Skin of body (tissue), 2 donors: ENCODE measurements around the gene NRL. TPM values are rescaled to one million over a fixed set of nuclear protein-coding genes. Genes with fewer than 3 reads are reported as not detected.
"Not testable (repeated sequence)": the region's sequence is repeated elsewhere in the genome, so short reads cannot be mapped to it uniquely, and the experiment has no call there.

Experiments
- DNase-seq: peaks from one replicate; lab custom pipeline; 2025; lab: John Stamatoyannopoulos, UW
- total RNA-seq: library from RNA; depleted of rRNA; stranded (reverse); fragments of >200 nt; gene quantifications from one replicate; pipeline ENCODE4 v1.2.3, GENCODE V29; 2014

NRL gene
- total RNA-seq, 1 donor from 2014 or later, result 0.69 TPM

DNA sequence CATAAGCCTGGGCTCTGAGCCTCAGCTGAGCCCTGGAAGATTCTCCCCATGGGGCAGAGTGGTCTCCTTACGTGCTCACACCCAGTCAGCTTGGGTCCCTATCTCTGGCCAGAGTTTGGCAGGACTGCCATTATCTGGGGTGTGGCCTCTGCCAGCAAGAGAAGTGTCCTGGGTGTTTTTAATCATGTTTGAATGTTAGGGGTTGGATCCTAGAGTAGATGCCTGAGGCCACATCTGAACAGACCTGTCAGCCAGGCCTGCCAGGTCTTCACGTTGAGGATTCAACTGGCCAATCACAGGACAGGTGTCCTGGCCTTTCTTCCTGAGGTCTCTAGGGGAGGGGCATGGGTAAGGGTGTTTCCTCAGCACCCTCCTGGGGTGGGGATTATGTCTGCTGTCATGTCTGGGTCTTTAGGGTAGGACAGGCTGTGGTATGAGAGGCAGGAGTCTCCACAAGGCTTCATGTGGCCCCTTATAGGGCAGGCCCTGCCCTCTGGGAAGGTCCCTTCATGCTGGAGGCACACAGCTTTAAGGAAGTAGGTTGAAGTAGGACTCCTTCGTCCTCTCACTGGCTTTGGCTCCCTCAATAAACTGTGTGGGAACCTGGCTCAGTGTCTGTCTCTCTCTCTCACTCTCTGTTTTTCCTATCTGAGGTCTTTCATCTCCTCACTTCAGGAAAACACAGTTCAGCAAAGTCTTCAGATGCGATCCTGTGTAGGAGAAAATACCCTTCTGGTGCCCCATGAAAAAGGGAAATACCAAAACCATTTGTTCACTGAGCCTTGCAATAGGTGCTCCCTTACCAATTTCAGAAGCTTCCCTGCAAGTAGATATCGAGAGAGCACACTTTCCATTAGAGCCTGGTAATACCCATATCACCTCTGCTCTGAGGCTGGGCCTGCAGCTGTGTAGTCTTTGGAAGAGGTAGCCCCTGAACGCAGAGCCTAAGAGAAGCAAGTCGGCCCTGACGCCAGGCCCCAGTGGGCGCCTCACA is 9.0 kb upstream of the NRL start:
- DNase-seq, result no peak

DNA sequence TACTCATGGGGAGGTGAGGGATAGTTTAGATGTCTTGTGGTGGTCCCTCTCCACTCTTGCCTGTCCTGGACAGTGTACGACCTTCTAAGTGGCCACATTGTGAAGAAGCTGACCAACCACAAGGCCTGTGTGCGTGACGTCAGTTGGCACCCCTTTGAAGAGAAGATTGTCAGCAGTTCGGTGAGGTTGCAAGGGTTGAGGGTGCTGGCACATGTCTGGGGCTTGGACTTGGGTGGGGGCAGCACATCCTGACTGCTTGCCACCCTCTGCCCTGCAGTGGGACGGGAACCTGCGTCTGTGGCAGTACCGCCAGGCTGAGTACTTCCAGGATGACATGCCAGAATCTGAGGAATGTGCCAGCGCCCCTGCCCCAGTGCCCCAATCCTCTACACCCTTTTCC is 8.1 kb upstream of the NRL start:
- DNase-seq, result no peak

GRCh38 chr14:24122416-24122815 is 7.7 kb upstream of the NRL start:
- DNase-seq, result no peak

DNA sequence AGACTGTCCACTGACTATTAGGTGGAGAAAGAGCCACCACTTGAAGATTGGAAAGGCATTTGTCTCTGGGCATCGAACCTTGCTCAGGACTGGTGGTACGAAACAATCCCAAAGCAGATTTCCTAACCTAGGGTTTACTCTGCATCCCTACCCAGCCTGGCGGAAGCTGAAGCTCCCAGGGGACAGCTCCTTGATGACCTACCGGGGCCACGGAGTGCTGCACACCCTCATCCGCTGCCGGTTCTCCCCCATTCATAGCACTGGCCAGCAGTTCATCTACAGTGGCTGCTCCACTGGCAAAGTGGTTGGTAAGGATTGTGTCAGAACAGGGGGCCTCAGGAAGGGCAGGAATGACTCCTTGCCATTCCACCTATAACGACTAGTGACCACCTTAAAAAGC is 6.5 kb upstream of the NRL start:
- no peak for DNase-seq

GRCh38 chr14:24119691-24120090 is 4.9 kb upstream of the NRL start:
- no peak for DNase-seq

DNA sequence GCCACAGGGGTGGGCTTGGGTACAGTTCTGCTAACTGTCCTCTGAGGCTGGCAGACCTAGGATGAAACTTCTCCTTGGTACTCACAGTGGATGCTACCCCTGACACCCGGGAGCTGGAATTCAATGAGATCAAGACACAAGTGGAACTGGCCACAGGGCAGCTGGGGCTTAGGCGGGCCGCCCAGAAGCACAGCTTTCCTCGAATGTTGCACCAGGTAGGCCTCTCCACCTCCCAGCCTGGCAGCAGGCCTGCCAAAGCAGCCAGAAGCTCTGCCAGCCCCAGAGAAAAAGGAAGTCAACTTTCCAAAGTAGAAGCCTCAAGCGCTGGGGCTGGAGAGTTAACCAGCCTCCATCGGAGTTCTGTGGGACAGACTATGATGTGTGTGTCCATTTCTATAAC is 2.4 kb upstream of the NRL start:
- no peak for DNase-seq

- DNase-seq, result no peak
These were observed 1.5 kb upstream of the NRL start for GRCh38 chr14:24116128-24116814.

DNA sequence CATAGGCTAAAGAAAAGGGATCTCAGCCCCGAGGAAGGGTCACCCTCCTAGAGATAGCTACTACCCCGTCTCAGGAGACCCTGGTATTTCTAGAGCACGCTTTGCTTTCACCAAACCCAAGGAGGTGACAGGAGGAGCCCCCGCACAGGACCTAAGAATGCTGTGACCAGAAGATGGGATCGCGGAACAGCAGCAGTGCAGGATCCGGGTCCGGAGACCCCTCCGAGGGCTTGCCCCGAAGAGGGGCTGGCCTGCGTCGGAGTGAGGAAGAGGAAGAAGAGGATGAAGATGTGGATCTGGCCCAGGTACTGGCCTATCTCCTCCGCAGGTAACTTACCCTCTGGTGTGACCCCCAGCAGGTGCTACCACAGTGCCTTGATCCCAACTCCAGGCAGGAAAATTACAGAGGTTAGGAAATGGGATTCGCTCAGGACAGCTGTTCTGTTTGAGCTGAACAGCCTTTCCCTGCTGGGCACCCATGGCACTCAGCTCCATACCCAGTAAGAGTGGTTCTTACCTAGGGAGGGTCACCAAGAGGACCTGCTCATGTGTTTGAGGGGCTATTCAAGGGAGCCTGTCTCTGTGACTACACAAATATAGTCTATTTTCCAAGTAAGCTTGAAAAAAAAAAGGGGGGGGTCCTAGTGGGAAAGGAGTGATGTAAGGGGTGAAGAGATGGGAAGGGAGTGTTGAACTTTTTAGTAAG is 826 bp upstream of the NRL start:
- DNase-seq, result no peak

DNA sequence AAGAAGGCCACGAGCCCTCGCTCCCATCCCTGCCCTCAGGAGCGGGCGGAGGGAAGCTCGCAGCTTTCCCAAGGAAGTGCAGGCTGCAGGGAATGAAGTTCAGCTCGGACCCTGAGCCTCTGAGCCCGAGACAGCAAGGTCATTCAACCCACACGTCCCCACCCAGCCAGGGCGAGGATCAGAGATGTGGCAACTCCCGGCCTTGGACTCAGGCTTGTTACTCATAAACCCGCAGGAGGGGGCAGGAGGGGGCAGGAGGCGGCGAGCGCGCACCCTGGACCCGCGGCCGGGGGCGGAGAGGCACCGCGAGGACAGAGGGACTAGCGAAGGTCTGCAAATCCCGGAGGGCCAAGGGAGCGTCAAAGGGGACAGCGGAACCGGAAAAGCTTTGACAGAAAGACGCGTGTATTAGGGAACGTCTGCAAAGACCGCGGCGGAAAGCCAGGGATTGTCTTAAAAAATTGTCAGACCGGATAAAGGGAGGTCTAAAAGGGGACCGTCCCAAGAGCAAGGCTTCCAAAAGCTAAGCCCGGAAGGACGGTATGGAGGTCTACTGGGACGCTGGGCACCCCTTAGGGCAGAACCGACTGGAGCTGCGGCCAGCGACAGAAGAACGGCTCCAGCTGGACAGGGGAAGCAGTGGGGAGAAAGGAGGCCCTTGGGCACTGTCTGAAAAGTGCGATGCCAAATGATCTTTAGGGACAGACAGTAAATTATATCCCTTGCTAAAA is 783 bp downstream of the NRL start:
- DNase-seq, result peak; percentile 92

- DNase-seq, result no peak
These were observed 1.4 kb downstream of the NRL start for GRCh38 chr14:24113379-24113800.

GRCh38 chr14:24110523-24110922 is 4.2 kb downstream of the NRL start:
- no peak for DNase-seq

DNA sequence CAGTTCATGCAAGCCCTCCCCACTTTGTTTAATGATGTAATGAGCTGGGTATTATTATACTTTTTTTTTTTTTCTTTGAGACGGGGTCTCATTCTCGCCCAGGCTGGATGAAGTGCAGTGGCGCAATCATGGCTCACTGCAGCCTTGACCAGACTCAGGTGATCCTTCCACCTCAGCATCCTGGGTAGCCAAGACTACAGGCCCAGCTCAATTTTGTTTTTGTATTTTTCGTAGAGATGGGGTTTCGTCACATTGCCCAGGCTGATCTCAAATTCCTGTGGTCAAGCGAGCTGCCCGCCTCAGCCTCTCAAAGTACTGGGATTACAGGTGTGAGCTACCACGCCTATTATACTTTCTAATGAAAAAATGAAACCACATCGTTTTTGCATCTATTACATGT is 4.7 kb downstream of the NRL start:
- no peak for DNase-seq

DNA sequence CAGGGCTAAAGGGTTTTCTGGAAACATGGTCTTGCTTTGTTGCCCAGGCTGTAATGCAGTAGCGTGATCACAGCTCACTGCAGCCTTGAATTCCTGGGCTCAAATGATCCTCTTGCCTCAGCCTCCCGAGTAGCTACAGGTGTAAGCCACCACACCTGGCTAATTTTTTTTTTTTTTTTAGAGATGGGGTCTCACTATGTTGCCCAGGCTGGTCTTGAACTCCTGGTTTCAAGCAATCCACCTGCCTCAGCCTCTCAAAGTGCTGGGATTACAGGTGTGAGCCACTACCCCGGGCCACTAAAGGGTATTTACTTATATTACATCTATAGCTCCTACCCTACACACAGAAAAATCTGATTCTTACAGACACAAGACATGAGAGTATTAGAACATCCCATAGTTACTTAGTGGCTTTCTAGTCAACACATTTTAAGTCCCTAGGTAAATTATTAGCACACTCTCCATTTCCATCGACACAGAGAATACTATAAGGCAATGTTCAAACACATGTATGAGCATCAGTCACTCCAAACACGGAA is 6.3 kb downstream of the NRL start:
- no peak for DNase-seq

DNA sequence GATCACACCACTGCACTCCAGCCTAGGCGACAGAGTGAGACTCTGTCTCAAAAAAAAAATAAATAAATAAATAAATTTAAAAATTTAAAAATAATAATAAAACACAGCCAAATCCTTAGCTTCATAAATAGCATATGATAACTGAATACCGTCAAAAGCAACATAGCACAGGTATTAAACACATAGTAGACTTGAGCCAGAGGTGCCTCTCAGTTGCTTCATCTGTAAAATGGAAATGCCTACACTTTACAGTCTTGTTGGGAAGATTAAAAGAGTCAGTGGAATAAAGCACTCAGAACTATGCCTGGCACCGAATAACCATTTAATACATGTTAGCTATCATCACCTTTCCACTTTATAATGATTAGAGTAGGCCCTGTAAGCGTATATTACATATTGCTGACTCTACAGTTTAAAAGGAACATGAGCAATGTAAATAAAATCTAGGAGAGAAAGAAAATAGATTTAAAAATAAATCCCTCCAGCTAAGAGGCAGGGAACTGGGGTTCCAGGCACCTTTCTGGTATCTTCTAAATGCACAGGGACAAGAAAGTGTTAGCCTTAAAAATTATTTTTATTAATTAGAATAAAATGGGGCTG is 8.0 kb downstream of the NRL start:
- no peak for DNase-seq

DNA sequence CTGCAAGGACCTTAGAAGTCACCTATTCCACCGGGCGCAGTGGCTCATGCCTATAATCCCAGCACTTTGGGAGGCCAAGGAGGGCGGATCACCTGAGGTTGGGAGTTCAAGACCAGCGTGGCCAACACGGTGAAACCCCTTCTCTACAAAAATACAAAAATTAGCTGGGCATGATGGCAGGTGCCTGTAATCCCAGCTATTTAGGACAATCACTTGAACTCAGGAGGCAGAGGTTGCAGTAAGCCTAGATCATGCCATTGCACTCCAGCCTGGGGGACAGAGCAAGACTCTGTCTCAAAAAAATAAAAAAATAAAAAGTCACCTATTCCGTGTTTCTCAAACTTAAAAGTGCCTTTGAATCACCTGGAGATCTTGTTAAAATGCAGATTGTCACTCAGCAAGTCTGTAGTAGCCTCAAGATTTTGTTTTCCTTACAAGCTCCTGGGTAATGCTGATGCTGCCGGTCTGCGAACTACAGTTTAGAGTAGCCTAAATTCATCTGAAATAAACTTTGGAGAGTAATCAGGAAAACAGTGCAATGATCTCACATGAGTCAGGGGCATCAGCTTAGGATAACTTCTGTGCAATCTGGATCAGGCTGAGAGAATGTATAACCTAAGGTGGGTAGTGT is 9.0 kb downstream of the NRL start:
- not testable (repeated sequence) for DNase-seq

GRCh38 chr14:24103451-24103850 is 11.3 kb downstream of the NRL start:
- DNase-seq, result no peak

DNA sequence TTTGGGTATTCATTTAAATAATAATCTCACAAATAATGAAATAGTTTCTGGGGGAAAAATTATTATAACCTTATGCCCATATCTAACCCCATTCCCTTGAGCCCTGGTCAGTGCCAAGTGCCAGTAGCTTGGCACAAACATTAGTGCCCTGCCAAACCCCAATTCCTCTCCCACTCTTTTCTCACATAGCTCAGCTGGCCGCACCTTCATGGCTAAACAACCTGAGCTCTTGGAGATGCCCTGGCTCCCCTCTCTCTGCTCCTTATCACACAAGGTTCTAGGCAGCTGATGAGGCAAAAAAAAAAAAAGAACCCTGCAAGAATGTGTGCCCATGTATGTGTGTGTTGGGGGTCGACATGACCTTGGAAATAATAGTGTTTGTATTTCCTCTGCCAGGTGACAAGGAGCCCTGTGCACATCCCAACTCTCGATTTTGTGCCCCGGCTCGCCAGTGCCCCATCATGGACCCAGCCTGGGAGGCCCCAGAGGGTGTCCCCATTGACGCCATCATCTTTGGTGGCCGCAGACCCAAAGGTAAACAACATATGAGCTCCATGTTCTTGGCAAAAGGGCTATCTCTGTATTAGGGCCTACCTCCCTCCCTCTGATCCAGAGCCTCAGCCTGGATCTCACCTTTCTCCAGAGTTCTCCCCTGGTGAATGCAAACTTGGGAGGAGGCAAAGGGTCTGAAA is 12.2 kb downstream of the NRL start:
- no peak for DNase-seq

- DNase-seq, result no peak
These were observed 13.7 kb downstream of the NRL start for GRCh38 chr14:24100982-24101494.
